Measurements from ENCODE around the gene ZNF813.

The ZNF813 gene

DNA sequence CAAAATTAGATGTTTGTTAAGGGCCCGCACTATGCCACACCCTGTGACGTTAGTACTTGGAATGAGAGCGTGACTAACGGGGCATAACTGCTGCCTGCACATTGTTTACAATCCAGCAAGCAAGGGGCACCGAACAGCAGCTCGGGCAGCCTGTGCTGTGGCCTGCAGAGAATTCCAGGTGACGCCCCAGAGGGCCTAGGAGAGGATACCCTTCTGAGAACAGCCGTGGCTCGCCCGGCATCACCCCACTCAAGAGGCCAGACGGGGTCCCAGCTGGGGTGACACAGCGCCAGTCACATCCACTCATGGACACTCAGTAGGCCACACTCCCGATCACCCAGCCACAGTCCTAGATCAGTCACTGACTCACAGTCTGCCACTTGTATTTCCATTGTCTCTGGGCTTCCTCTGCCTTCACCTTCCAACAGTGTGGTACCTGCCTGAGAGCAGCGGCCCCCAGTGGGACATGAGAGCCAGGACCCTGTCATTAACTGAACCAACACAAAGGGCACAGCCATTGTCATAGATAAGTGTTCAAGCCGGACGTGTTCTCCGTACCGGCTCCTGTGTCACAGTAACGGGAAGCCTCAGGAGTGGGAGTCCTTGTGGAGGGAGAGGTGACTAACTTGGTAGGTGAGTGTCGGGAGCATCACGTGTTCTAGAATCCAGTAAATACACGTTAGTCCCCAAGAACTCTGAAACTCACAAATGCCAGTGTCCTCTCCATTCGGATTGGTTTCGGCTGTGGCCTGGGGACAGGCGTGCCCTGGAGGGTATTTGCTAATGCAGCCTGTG lies 77.9 kb downstream of the ZNF813 start:
- Histone ChIP-seq H3K9me3 (ENCODE audit: control insufficient read depth, low read length) (no peaks in the 10 kb centered on the region), H3K4me1 (ENCODE audit: control insufficient read depth, insufficient read depth, low read length) (peaks cover 32% of the 10 kb centered on the region), H3K4me3 (ENCODE audit: low read length) (no peak overlapping the region), H3K9ac (ENCODE audit: low read length) (peak overlapping the region; percentile 40), H3K27me3 (replicated peaks; ENCODE audit: control insufficient read depth, insufficient read depth, low read length) (no peaks in the 10 kb centered on the region), H3K36me3 (ENCODE audit: control insufficient read depth, insufficient read depth, low read length, severe bottlenecking) (peaks cover 15% of the 10 kb centered on the region)
- DNase-seq (ENCODE audit: low read depth) = peak; percentile 86

Data from adipocyte (in vitro differentiated cells).